A549 (cell line): ENCODE data around the gene DRC3. TPM values are rescaled to one million over a fixed set of nuclear protein-coding genes. Genes with fewer than 3 reads are reported as not detected.

ENCODE experiments used
- ATAC-seq, 2 experiments: fragments of 200-7000 bp in 1 of 2; fragments of >200 bp in 1 of 2; cut with Nextera tagmentation in 1 of 2; cut with Tn5 transposase in 1 of 2; 3 replicates each; pipeline versions ENCODE4 v1.8.0 to v1.9.1; 2018 to 2020; ENCODE audit warnings: mild to moderate bottlenecking in 1 of 2, moderate library complexity in 1 of 2
- CTCF ChIA-PET: fragments of 300-600 bp; sonication (Branson Sonifier 250); formaldehyde crosslinking; extraction: SDS; loops from one replicate; lab custom pipeline; 2021; ENCODE audit warnings: antibody characterized with exemption, inconsistent platforms; lab: Yijun Ruan, JAX
- POLR2A ChIA-PET: fragments of 350-600 bp; formaldehyde crosslinking; extraction: SDS; loops from one replicate; lab custom pipeline; 2021; ENCODE audit warnings: antibody characterized with exemption, inconsistent platforms; lab: Yijun Ruan, JAX
- DNase-seq, 2 experiments: peaks; one replicate each; pipeline versions ENCODE4 v3.0.0 to v3.0.0-alpha.2; 2011 to 2016; ENCODE audit warnings: low read depth in 1 of 2, low spot score in 1 of 2
- FAIRE-seq: peaks from 2 replicates; lab custom pipeline; 2011; peaks lifted over from hg19 to GRCh38; lab: Jason Lieb, UNC
- H3K27ac ChIP-seq, 2 experiments: fragments of >200 bp; sonication (Bioruptor Twin); formaldehyde crosslinking; 3 replicates each; pipeline ENCODE4 v1.5.1; 2016 to 2017
- H3K4me1 ChIP-seq: fragments of >200 bp; sonication (Bioruptor Twin); formaldehyde crosslinking; 3 replicates; pipeline ENCODE4 v1.6.1; 2016
- H3K4me2 ChIP-seq: fragments of >200 bp; sonication (Bioruptor Twin); formaldehyde crosslinking; 3 replicates; pipeline ENCODE4 v1.6.1; 2016
- H3K4me3 ChIP-seq: fragments of >200 bp; sonication (Bioruptor Twin); formaldehyde crosslinking; 3 replicates; pipeline ENCODE4 v1.5.1; 2016
- H3K9me3 ChIP-seq: fragments of >200 bp; sonication (Bioruptor Twin); formaldehyde crosslinking; 3 replicates; pipeline ENCODE4 v1.6.1; 2016
- BHLHE40 ChIP-seq: IDR thresholded peaks from 2 replicates; pipeline ENCODE4 v1.6.1; 2012; ENCODE audit warnings: low read depth, low read length, inconsistent platforms
- CBX2 ChIP-seq: fragments of 200-600 bp; sonication (generic); IDR thresholded peaks from 2 replicates; pipeline ENCODE4 v1.6.1; 2016; ENCODE audit warnings: low read depth, mild to moderate bottlenecking, borderline replicate concordance
- CHD4 ChIP-seq: fragments of 200-600 bp; sonication (generic); IDR thresholded peaks from 2 replicates; pipeline ENCODE4 v1.6.1; 2016; ENCODE audit warnings: antibody characterized with exemption, mild to moderate bottlenecking, borderline replicate concordance
- E2F6 ChIP-seq: IDR thresholded peaks from 2 replicates; pipeline ENCODE4 v1.6.1; 2012; ENCODE audit warnings: low read depth, borderline replicate concordance
- EHF ChIP-seq: fragments of 250-450 bp; sonication (Bioruptor Pico); IDR thresholded peaks from 2 replicates; pipeline ENCODE4 v1.5.0; 2020; ENCODE audit warnings: mild to moderate bottlenecking
- ELK1 ChIP-seq: fragments of 150-350 bp; IDR thresholded peaks from 2 replicates; pipeline ENCODE4 v1.6.1; 2014; ENCODE audit warnings: low read depth, mild to moderate bottlenecking, low read length
- ESRRA ChIP-seq: fragments of 150-350 bp; IDR thresholded peaks from 2 replicates; pipeline ENCODE4 v1.6.1; 2014; ENCODE audit warnings: mild to moderate bottlenecking, low read length, borderline replicate concordance
- FOSB ChIP-seq: fragments of 250-450 bp; sonication (Bioruptor Pico); IDR thresholded peaks from 2 replicates; pipeline ENCODE4 v1.5.0; 2020; ENCODE audit warnings: mild to moderate bottlenecking, moderate library complexity
- GATA3 ChIP-seq: IDR thresholded peaks from 2 replicates; pipeline ENCODE4 v1.6.1; 2012; ENCODE audit warnings: borderline replicate concordance
- HEYL ChIP-seq: fragments of 250-450 bp; sonication (Bioruptor Pico); IDR thresholded peaks from 2 replicates; pipeline ENCODE4 v1.8.0; 2021; ENCODE audit warnings: mild to moderate bottlenecking, moderate library complexity
- HOXB5 ChIP-seq: fragments of 250-450 bp; sonication (Bioruptor Pico); IDR thresholded peaks from 2 replicates; pipeline ENCODE4 v1.5.0; 2020; ENCODE audit warnings: mild to moderate bottlenecking, moderate library complexity
- KDM5A ChIP-seq: fragments of 200-600 bp; sonication (generic); IDR thresholded peaks from 2 replicates; pipeline ENCODE4 v1.6.1; 2016; ENCODE audit warnings: antibody characterized with exemption, mild to moderate bottlenecking
- MYC ChIP-seq: IDR thresholded peaks from 2 replicates; pipeline ENCODE4 v1.6.1; 2012; ENCODE audit warnings: mild to moderate bottlenecking, inconsistent platforms, low read length, improper control_type of control experiment, borderline replicate concordance
- NFE2L2 ChIP-seq: fragments of 150-350 bp; conservative IDR thresholded peaks from 2 replicates; pipeline ENCODE4 v1.6.1; 2014; ENCODE audit warnings: low read length
- NR3C1 ChIP-seq: fragments of >200 bp; sonication (Bioruptor Twin); formaldehyde crosslinking; IDR thresholded peaks from 3 replicates; pipeline ENCODE4 v1.6.1; 2017
- POLR2A ChIP-seq: IDR thresholded peaks from 2 replicates; pipeline ENCODE4 v1.6.1; 2012; ENCODE audit warnings: mild to moderate bottlenecking, low read length
- RFX5 ChIP-seq: fragments of 450-650 bp; IDR thresholded peaks from 2 replicates; pipeline ENCODE4 v1.7.1; 2014; ENCODE audit warnings: antibody characterized with exemption, mild to moderate bottlenecking, moderate library complexity
- SREBF2 ChIP-seq: fragments of 450-650 bp; IDR thresholded peaks from 2 replicates; pipeline ENCODE4 v1.6.1; 2014; ENCODE audit warnings: mild to moderate bottlenecking, moderate library complexity
- TP53 ChIP-seq: fragments of 250-450 bp; sonication (Bioruptor Pico); IDR thresholded peaks from 2 replicates; pipeline ENCODE4 v1.5.0; 2021; ENCODE audit warnings: mild to moderate bottlenecking, moderate library complexity
- ZC3H11A ChIP-seq: fragments of 450-650 bp; IDR thresholded peaks from 2 replicates; pipeline ENCODE4 v1.6.1; 2014; ENCODE audit warnings: antibody characterized with exemption, mild to moderate bottlenecking
- ZFP36 ChIP-seq: fragments of 450-650 bp; IDR thresholded peaks from 2 replicates; pipeline ENCODE4 v1.6.1; 2014; ENCODE audit warnings: borderline replicate concordance; ENCODE audit not compliant: partially characterized antibody
- ZNF302 ChIP-seq: fragments of 250-450 bp; sonication (Bioruptor Pico); IDR thresholded peaks from 2 replicates; pipeline ENCODE4 v1.9.0; 2021; ENCODE audit warnings: inconsistent platforms, mild to moderate bottlenecking, moderate library complexity
- ZSCAN20 ChIP-seq: fragments of 250-450 bp; sonication (Bioruptor Pico); IDR thresholded peaks from 2 replicates; pipeline ENCODE4 v1.8.0; 2022; ENCODE audit warnings: mild to moderate bottlenecking, moderate library complexity
- WGBS: methylation state at CpG from one replicate; pipeline ENCODE4 v1.1.6; 2017; ENCODE audit errors: missing lambda C conversion rate; 5-methylcytosine and 5-hydroxymethylcytosine counted together
- polyA plus RNA-seq, 4 experiments: library from polyadenylated mRNA; depleted of rRNA in 3 of 4; stranded (reverse); fragments of >200 nt; fragmentation: RNase III in 1 of 4; extraction: RNeasy Plus Mini Kit Qiagen cat#74134 plus additional on column Dnase treatment in 1 of 4; gene quantifications; 2 replicates in 3 of 4; 3 replicates in 1 of 4; pipeline ENCODE4 v1.2.3, GENCODE V29; 2011 to 2017
- TF ChIP-seq, protein P1 (sequence below): fragments of 250-450 bp; sonication (Bioruptor Pico); IDR thresholded peaks from 2 replicates; pipeline ENCODE4 v1.5.0; 2020; ENCODE audit warnings: low read depth, mild to moderate bottlenecking, moderate library complexity

The DRC3 gene
- polyA plus RNA-seq, 2 of the 4 experiments (the other 2 are of a cell fraction), result 2.9 to 3.1 TPM

DNA sequence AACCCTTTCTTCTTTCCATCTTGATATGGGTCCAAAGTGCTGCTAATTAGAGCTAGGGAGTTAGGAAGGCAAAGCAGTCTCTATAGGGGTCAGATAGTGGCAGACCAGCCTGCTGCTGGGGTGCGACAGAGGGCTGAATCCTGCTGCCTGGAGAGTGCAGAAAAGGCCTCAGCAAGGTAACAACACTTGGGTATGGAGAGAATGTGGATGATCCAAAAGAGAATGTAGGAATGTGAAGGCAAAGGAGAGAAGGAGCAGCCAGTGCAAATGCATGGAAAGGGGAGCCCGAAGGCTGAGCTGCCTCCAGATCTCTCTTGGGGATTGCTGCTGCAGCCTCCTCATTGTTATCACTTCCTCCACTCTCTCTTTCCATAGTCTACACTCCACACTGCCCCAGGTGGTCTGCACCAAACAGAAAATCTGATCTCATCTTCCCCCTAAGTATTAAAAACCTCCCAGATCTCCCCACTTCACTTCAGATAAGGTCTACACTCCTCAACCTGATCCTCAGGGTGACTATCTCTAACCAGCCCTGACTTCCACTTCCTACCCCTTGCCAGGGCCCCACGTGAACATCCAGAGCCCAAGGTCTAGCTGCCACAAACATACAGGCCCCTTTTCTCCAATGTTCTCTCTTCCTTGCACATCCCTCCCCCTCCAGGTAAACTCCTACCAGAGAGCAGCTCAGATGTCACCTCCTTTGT lies 29.2 kb upstream of the DRC3 start:
- TF ChIP-seq ZFP36 (no peak), RFX5 (no peak), ZNF302 (CRISPR knock-in tag) (no peak), E2F6 (no peak), HEYL (CRISPR knock-in tag) (no peak), FOSB (CRISPR knock-in tag) (no peak), EHF (CRISPR knock-in tag) (no peak), GATA3 (no peak), NR3C1 (no peak), ELK1 (no peak), POLR2A (no peak), BHLHE40 (no peak), HOXB5 (no peak), NFE2L2 (no peak), ZSCAN20 (CRISPR knock-in tag) (no peak), CHD4 (no peak)
- TF ChIP-seq, protein P1, sequence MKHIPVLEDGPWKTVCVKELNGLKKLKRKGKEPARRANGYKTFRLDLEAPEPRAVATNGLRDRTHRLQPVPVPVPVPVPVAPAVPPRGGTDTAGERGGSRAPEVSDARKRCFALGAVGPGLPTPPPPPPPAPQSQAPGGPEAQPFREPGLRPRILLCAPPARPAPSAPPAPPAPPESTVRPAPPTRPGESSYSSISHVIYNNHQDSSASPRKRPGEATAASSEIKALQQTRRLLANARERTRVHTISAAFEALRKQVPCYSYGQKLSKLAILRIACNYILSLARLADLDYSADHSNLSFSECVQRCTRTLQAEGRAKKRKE (CRISPR knock-in tag), result no peak
- H3K4me3 ChIP-seq, result no peak overlapping the region
- H3K9me3 ChIP-seq, result no peaks in the 10 kb centered on the region
- WGBS, result 83% methylated on average over 3 of the region's 3 CpGs
- FAIRE-seq (no peak), ATAC-seq (peak; percentile 40 to 52; a peak in 4 of 6 replicates), DNase-seq (no peak)
- CTCF ChIA-PET, result interaction anchor here (1.1 to 2.8 kb wide), 8 partner anchors 10 to 90 kb away, joined by 3 to 19 read pairs (median 6); no protein-coding TSS in a partner anchor
- peak overlapping the region; percentile 32 to 50; a peak in 4 of 6 replicates for H3K27ac ChIP-seq
- peaks cover 61% of the 10 kb centered on the region for H3K4me1 ChIP-seq
- POLR2A ChIA-PET, result no interaction called here
- peak overlapping the region; percentile 54 for H3K4me2 ChIP-seq

GRCh38 chr17:17944242-17944641 lies 28.4 kb upstream of the DRC3 start:
- H3K27ac ChIP-seq, result peak overlapping the region in 1 of 2 experiments; percentile 50; a peak in 3 of 6 replicates
- H3K9me3 ChIP-seq, result no peaks in the 10 kb centered on the region
- peaks cover 57% of the 10 kb centered on the region for H3K4me1 ChIP-seq
- ChIA-PET POLR2A (no interaction called here), CTCF (interaction anchor here (1.0 to 2.8 kb wide), 11 partner anchors 8 to 132 kb away, joined by 3 to 19 read pairs (median 4); no protein-coding TSS in a partner anchor)
- no peak overlapping the region for H3K4me2 ChIP-seq
- FAIRE-seq (no peak), ATAC-seq (no peak), DNase-seq (no peak)
- no peak for TF ChIP-seq KDM5A
- TF ChIP-seq ZC3H11A, result no peak
- no peak for TF ChIP-seq MYC
- TF ChIP-seq SREBF2, result no peak
- no peak for TF ChIP-seq TP53
- no peak for TF ChIP-seq CBX2
- TF ChIP-seq ESRRA, result no peak
- TF ChIP-seq CHD4, result no peak
- TF ChIP-seq RFX5, result no peak
- WGBS, result 96% methylated on average over 7 of the region's 7 CpGs
- H3K4me3 ChIP-seq, result no peak overlapping the region
